Smooth muscle cell (in vitro differentiated cells): ENCODE measurements around the gene ACOT4. TPM values are rescaled to one million over a fixed set of nuclear protein-coding genes. Genes with fewer than 3 reads are reported as not detected.

ENCODE experiments used
- DNase-seq: peaks from one replicate; lab custom pipeline; 2025; ENCODE audit not compliant: unreplicated experiment; lab: John Stamatoyannopoulos, UW
- H2AFZ ChIP-seq: fragments of 200-600 bp; sonication (generic); 2 replicates; pipeline ENCODE4 v1.6.0; 2016; ENCODE audit warnings: antibody characterized with exemption, low read depth, mild to moderate bottlenecking
- H3F3A ChIP-seq: fragments of 200-600 bp; sonication (generic); 2 replicates; pipeline ENCODE4 v1.6.0; 2017; ENCODE audit warnings: antibody characterized with exemption, low read depth
- H3K27ac ChIP-seq: fragments of 200-600 bp; sonication (generic); 2 replicates; pipeline ENCODE4 v1.5.1; 2016; ENCODE audit warnings: low read depth, mild to moderate bottlenecking
- H3K27me3 ChIP-seq: fragments of 200-600 bp; sonication (generic); 2 replicates; pipeline ENCODE4 v1.6.1; 2016; ENCODE audit warnings: low read depth, mild to moderate bottlenecking
- H3K36me3 ChIP-seq: fragments of 200-600 bp; sonication (generic); 2 replicates; pipeline ENCODE4 v1.5.1; 2016; ENCODE audit warnings: low read depth
- H3K4me1 ChIP-seq: fragments of 200-600 bp; sonication (generic); 2 replicates; pipeline ENCODE4 v1.5.1; 2016; ENCODE audit warnings: low read depth
- H3K4me2 ChIP-seq: fragments of 200-600 bp; sonication (generic); 2 replicates; pipeline ENCODE4 v1.6.0; 2016; ENCODE audit warnings: mild to moderate bottlenecking
- H3K4me3 ChIP-seq: fragments of 200-600 bp; sonication (generic); 2 replicates; pipeline ENCODE4 v1.5.1; 2016; ENCODE audit warnings: mild to moderate bottlenecking
- H3K79me2 ChIP-seq: fragments of 200-600 bp; sonication (generic); 2 replicates; pipeline ENCODE4 v1.6.0; 2016; ENCODE audit warnings: low read depth, mild to moderate bottlenecking
- H3K9ac ChIP-seq: fragments of 200-600 bp; sonication (generic); 2 replicates; pipeline ENCODE4 v1.6.0; 2016; ENCODE audit warnings: low read depth
- H3K9me3 ChIP-seq: fragments of 200-600 bp; sonication (generic); replicated peaks from 2 replicates; pipeline ENCODE4 v1.5.1; 2016; ENCODE audit warnings: low read depth
- H4K20me1 ChIP-seq: fragments of 200-600 bp; sonication (generic); 2 replicates; pipeline ENCODE4 v1.6.0; 2016; ENCODE audit warnings: low read depth
- CTCF ChIP-seq: fragments of 200-600 bp; sonication (generic); IDR thresholded peaks from 2 replicates; pipeline ENCODE4 v1.5.1; 2017; ENCODE audit warnings: borderline replicate concordance, mild to moderate bottlenecking, antibody characterized with exemption; ENCODE audit not compliant: insufficient read depth, poor library complexity, severe bottlenecking
- WGBS: methylation state at CpG from one replicate; pipeline ENCODE4 v1.1.7; 2016; ENCODE audit warnings: low lambda C conversion rate; 5-methylcytosine and 5-hydroxymethylcytosine counted together
- polyA plus RNA-seq: library from polyadenylated mRNA; unstranded; fragments of >200 nt; fragmentation: Nextera tagmentation; extraction: Ambion mirVana; gene quantifications from 2 replicates; pipeline ENCODE4 v1.2.1, GENCODE V29; 2016
- total RNA-seq: library from RNA; depleted of rRNA; stranded (reverse); fragments of >200 nt; gene quantifications from 2 replicates; pipeline ENCODE4 v1.2.3, GENCODE V29; 2014

The ACOT4 gene
- total and polyA plus RNA-seq, 2 experiments from 2014 or later, result 0.94 to 1.0 TPM

GRCh38 chr14:73616831-73617230 is 25.2 kb downstream of the ACOT4 start:
- H2AFZ ChIP-seq, result no peak overlapping the region
- no peaks in the 10 kb centered on the region for H3K36me3 ChIP-seq
- H3K4me1 ChIP-seq, result no peaks in the 10 kb centered on the region
- H3K27ac ChIP-seq, result no peak overlapping the region
- H3K9me3 ChIP-seq, result no peaks in the 10 kb centered on the region
- no peaks in the 10 kb centered on the region for H3F3A ChIP-seq
- no peak for DNase-seq
- no peak overlapping the region for H3K4me2 ChIP-seq
- H3K4me3 ChIP-seq, result no peak overlapping the region
- no peaks in the 10 kb centered on the region for H4K20me1 ChIP-seq
- WGBS, result 87% methylated on average over 4 of the region's 4 CpGs
- TF ChIP-seq CTCF, result no peak
- no peak overlapping the region for H3K9ac ChIP-seq
- no peaks in the 10 kb centered on the region for H3K79me2 ChIP-seq
- no peaks in the 10 kb centered on the region for H3K27me3 ChIP-seq

GRCh38 chr14:73619524-73619923 is 27.9 kb downstream of the ACOT4 start:
- Histone ChIP-seq H3K27ac (no peak overlapping the region), H3K36me3 (no peaks in the 10 kb centered on the region), H4K20me1 (no peaks in the 10 kb centered on the region), H3K4me3 (no peak overlapping the region), H3F3A (no peaks in the 10 kb centered on the region), H3K9me3 (no peaks in the 10 kb centered on the region), H2AFZ (no peak overlapping the region), H3K79me2 (no peaks in the 10 kb centered on the region), H3K9ac (no peak overlapping the region), H3K4me2 (no peak overlapping the region), H3K4me1 (no peaks in the 10 kb centered on the region), H3K27me3 (no peaks in the 10 kb centered on the region)
- 89% methylated on average over 1 of the region's 1 CpG for WGBS
- DNase-seq, result no peak
- no peak for TF ChIP-seq CTCF

- no peak overlapping the region for H2AFZ ChIP-seq
- no peaks in the 10 kb centered on the region for H3K27me3 ChIP-seq
- H3K9ac ChIP-seq, result no peak overlapping the region
- H3K27ac ChIP-seq, result no peak overlapping the region
- H4K20me1 ChIP-seq, result no peaks in the 10 kb centered on the region
- H3K36me3 ChIP-seq, result no peaks in the 10 kb centered on the region
- no peak for TF ChIP-seq CTCF
- no peak overlapping the region for H3K4me3 ChIP-seq
- WGBS, result 89% methylated on average over 10 of the region's 10 CpGs
- no peaks in the 10 kb centered on the region for H3K79me2 ChIP-seq
- H3F3A ChIP-seq, result no peaks in the 10 kb centered on the region
- no peak for DNase-seq
- no peaks in the 10 kb centered on the region for H3K9me3 ChIP-seq
- H3K4me2 ChIP-seq, result no peak overlapping the region
- no peaks in the 10 kb centered on the region for H3K4me1 ChIP-seq
Observed at GRCh38 chr14:73620268-73620667, 28.6 kb downstream of the ACOT4 start.

- H4K20me1 ChIP-seq, result no peaks in the 10 kb centered on the region
- no peaks in the 10 kb centered on the region for H3K27me3 ChIP-seq
- H3K27ac ChIP-seq, result no peak overlapping the region
- no peak for TF ChIP-seq CTCF
- no peaks in the 10 kb centered on the region for H3K4me1 ChIP-seq
- H3K4me2 ChIP-seq, result no peak overlapping the region
- H3K9ac ChIP-seq, result no peak overlapping the region
- H3F3A ChIP-seq, result no peaks in the 10 kb centered on the region
- H3K9me3 ChIP-seq, result no peaks in the 10 kb centered on the region
- H2AFZ ChIP-seq, result no peak overlapping the region
- no peaks in the 10 kb centered on the region for H3K79me2 ChIP-seq
- no peak for DNase-seq
- 89% methylated on average over 4 of the region's 4 CpGs for WGBS
- no peaks in the 10 kb centered on the region for H3K36me3 ChIP-seq
- H3K4me3 ChIP-seq, result no peak overlapping the region
Observed at GRCh38 chr14:73623504-73624054, 31.9 kb downstream of the ACOT4 start.
